Measurements from ENCODE around the gene DSCAM.

Gene DSCAM

GRCh38 chr21:40837456-40837855, 9.5 kb downstream of the DSCAM start:
- DNase-seq (ENCODE audit: low read depth in 2 of 2, low spot score in 1 of 2) = no peak

GRCh38 chr21:40835184-40835694, 11.7 kb downstream of the DSCAM start:
- no peak for DNase-seq (ENCODE audit: low read depth in 2 of 2, low spot score in 1 of 2)

DNA sequence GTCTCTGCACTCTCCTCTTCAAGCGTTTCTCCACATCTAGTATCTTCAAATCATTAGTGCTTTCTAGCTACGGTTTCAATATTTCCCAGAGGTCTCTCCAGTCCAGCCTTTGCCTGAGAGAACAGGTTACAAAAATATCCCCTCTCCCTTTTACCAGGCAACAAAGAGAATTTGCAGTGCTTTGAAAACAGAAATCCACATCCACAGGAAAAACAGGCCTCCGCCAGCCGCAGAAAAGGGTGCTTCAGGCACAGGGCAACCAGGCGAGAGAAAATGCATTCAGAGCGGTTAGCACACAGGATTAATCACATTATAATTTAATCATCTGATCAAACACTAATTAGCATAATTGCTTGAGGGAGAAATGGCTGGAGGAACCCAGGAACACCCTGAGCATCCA, 13.8 kb downstream of the DSCAM start:
- no peak for DNase-seq (ENCODE audit: low read depth in 2 of 2, low spot score in 1 of 2)

GRCh38 chr21:40832316-40832715, 14.6 kb downstream of the DSCAM start:
- no peak for DNase-seq (ENCODE audit: low read depth in 2 of 2, low spot score in 1 of 2)

GRCh38 chr21:40830836-40831235, 16.1 kb downstream of the DSCAM start:
- no peak for DNase-seq (ENCODE audit: low read depth in 2 of 2, low spot score in 1 of 2)

DNA sequence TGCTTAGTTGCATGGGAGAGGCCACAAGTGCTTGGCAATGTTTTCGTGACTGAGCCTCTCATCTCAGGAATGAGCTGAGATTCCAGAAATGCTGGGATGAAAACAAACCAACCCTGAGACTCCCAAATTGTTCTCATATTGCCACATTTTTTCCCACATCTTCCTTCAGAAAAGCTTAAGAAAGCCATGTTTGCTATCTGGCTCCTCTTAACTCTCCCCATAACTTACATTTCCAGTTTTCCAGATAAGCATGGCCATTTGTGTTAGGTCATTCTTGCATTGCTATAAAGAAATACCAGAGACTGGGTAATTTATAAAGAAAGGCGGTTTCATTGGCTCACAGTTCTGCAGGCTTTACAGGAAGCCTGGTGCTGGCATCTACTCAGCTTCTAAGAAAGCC, 17.2 kb downstream of the DSCAM start:
- DNase-seq (ENCODE audit: low read depth in 2 of 2, low spot score in 1 of 2) = no peak

- no peak for DNase-seq (ENCODE audit: low read depth in 2 of 2, low spot score in 1 of 2)
Observed at GRCh38 chr21:40829308-40829707, 17.6 kb downstream of the DSCAM start.

DNA sequence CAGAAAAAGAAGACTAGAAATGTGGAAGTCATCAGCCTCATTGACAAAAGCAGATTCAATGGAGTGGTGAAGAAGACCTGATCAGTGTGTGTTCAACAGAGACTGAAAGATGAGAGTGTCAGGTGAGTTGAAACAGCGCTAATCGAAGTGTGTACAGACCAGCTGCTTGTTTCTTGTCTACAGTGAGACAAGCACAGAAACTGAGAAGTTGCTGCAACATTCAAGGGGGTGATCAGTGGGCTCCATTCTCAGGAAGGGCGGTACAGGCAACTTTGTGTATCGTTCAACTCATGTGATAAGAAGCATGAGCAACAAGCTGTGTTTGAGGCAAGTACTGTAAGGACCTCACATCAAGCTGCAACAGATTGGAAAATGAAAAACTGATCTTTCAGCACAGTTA, 19.4 kb downstream of the DSCAM start:
- DNase-seq (ENCODE audit: low read depth in 2 of 2, low spot score in 1 of 2) = no peak

DNA sequence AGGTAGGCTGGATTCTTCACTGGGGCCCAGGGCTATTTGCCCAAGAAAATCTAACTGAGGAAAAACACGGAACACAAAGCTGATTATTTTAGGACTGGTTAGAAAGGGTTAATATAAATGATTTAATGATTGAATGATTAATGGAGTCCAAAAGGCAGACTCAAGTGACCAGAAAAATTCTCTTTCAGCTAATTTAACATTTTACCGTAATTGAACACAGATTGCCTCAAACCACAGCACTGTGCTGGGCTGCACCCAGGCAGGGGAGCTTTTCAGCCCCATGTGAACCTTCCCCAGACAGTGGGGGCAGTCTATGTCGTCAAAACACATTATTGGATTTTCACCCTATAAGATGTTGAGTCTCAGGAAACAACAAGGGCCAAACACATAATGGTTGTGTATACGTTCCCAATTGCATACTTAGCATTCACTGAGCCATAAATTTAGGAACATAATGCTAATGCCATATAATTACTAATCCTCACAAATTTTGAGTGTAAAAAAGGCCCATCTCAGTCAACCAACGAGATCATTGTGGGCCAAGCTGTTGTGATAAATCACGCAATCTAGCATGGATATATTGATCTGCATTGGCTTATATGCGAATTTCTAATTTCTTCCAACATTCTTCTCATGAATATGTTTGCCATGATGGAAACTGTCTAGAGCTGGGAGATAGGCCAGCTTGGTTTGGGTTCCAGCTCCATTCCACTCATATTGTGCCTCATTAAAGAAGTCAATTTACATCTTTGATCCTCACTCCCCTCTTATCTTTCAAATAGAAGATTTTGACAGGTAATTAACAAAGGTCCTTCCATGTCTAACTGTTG, 27.7 kb downstream of the DSCAM start:
- no peak for DNase-seq (ENCODE audit: low read depth in 2 of 2, low spot score in 1 of 2)

DNA sequence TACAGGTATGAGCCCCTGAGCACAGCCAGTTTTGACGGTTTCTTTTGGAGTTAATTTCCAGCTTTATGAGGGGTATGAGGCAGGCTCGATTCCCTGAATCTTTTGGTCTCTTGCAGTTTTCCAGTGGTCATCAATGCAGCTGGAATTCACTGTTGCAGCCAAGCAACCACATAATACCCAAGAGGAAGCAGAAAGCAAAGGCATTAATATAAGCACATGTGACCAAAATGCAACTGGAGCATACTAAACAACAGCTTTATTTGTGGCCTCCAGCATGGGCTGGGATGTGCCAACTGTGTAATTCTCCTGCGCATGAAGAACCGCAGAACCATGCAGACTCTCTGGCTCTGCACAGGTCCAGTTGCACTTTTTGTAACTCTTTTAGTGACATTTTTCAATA, 33.0 kb downstream of the DSCAM start:
- DNase-seq (ENCODE audit: low read depth in 2 of 2, low spot score in 1 of 2) = no peak

GRCh38 chr21:40809673-40810197, 37.2 kb downstream of the DSCAM start:
- DNase-seq (ENCODE audit: low read depth in 2 of 2, low spot score in 1 of 2) = no peak

DNA sequence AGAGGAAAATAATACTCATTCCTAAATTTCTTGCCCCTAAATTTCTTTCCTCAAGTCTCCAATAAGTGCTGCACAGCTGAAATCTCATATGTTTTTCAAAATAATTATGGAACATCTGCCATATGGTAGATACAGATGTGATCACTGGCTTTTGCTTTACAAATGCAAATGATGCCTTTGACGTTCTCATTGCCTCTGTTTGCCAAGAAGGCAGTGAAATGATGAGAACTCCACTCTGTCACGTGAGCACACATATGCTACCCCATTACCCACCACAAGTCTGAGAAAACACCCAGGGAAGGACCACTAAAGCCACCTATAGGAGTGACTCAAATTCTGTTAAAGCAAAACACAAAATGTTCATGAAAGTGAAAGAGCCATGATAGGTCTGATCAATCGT, 43.9 kb downstream of the DSCAM start:
- no peak for DNase-seq (ENCODE audit: low read depth in 2 of 2, low spot score in 1 of 2)

DNA sequence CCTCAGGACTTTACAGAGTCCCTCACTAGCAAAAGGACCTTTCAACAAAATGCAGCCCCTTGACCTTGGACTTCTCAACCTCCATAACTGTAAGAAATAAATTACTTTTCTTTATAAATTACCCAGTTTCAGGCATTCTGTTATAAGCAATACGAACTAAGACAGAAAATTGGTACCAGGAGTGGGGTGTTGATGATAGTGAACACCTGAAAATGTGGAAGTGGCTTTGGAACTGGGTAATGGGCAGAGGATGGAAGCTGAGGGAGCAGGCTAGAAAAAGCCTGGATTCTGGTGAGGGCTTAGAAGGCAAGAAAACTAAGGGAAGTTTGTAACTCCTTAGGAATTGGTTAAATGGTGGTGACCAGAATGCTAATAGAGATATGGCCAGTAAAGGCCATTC, 46.8 kb downstream of the DSCAM start:
- no peak for DNase-seq (ENCODE audit: low read depth in 2 of 2, low spot score in 1 of 2)

DNA sequence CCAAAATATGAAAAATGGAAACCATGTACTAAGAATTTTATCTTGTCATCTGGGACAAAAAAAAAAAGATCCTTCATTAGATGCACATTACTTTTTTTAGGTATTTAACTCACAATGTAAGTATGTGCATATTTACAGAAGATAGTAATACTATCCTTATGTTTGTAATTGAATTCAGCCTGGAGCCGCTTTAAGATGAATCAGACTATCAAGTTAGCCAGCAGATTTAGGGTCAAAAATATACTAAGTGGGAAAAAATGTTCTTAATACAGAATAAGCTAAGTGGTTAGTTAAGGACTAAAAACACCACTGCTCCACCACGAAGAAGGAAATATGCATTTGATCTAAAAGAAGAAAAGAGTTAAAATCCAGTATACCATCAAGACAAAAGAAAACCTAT, 49.1 kb downstream of the DSCAM start:
- DNase-seq (ENCODE audit: low read depth in 2 of 2, low spot score in 1 of 2) = no peak

DNA sequence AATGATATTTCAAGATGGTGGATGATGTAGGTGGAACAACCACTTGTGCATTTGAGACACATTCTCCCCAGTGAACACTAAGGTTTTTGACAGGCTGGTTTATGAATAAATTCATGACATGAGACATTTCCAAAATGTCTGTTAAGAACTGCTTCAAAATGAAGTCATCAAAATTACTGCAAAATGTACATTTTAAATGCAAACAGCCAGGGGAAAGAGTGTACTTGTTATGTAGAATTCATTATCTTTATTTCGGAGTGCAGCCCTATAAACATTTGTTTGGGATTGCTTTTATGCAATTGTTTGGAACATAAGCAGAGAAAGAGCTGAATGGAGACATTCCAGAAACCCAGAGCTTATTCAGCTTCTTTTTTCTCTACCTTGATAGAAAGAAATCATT, 49.5 kb downstream of the DSCAM start:
- DNase-seq (ENCODE audit: low read depth in 2 of 2, low spot score in 1 of 2) = no peak

DNA sequence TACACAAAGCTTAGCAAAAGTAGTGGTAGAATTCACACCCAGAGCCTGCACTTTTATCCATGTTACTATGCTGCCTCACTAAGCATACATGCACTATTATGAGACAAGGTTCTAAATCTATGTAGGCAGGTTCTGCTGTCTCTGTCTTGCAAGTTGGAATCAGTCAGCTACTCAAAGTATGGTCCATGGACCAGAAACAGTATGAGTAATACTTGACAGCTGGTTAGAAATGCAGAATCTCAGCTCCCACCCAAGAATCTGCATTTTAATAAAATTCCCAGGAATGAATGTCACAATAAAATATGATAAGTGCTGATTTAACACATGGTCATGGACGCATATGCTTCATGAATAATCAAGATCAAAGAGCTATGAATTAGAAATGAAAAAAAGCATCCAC, 50.5 kb downstream of the DSCAM start:
- no peak for DNase-seq (ENCODE audit: low read depth in 2 of 2, low spot score in 1 of 2)

DNA sequence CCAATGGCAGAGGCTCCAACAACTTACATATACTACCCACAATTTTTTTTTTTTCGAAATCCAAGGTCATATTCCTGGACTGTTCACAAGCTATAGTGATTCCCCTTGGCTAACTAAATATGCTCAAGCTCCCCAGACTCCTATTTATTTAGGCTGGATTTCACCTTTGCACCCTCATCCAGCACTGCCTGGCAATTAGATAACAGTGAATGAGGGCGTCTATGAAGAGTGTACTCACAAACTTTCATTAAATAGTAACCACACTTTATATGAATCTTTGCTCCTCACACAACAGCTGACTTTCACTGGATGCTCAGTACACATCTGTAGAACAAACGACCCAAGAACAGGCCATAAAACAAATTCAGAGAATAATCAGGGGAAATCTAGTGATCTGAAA, 51.6 kb downstream of the DSCAM start:
- no peak for DNase-seq (ENCODE audit: low read depth in 2 of 2, low spot score in 1 of 2)

DNA sequence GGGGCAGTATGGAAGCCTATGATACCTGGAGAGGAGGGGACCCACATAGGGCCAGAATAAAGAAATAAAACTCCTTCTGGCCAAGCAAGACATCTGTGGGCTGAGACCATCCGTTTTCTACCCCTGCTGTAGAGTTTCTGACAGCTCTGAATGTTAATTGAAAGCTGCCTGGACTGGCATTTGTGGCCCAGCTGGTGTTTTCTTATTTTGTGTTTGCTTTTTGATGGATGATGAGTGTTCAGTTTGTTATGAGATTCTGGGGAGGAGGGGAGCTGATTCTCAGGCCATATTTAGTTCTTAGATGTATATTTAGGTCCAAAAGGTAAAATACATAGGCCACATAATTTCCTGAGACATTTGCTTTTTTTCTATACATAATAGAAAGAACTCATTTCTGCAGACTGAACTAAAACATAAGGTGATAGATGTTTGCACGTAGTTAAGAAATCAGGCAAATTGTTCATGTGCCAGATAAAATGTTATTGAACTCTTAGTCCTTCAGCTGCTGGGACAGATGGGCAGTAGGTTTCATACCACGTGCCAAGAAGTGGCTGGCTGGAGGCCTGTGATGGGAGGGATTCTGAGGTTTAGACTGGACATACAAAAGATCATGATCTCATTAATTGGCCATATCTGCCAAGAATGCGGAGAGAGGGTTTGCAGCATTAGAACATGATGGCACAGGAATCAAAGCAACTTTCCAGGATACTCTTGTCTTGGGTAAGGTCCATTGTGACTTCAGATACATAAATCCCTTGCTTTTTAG, 54.1 kb downstream of the DSCAM start:
- DNase-seq (ENCODE audit: low read depth in 2 of 2, low spot score in 1 of 2) = no peak

GRCh38 chr21:40788635-40789034, 58.3 kb downstream of the DSCAM start:
- DNase-seq (ENCODE audit: low read depth in 2 of 2, low spot score in 1 of 2) = no peak

DNA sequence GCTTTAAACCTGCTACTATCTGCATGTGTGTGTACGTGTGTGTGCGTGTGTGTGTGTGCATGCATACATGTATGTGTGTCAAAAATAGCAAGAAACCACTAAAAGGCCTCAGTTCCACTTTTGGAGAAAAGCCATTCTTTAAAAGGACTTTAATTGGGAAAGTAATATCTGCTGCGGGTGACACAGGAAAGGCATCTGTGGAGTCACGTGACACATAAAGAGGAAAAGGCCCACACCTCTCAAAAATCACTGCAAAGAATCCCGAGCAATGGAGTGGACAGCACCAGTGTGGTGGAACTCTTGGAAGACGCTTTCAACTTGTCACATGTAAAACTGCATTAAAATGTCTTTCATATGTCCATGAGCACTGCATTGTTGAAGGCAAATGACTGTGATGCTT, 63.6 kb downstream of the DSCAM start:
- no peak for DNase-seq (ENCODE audit: low read depth in 2 of 2, low spot score in 1 of 2)

DNA sequence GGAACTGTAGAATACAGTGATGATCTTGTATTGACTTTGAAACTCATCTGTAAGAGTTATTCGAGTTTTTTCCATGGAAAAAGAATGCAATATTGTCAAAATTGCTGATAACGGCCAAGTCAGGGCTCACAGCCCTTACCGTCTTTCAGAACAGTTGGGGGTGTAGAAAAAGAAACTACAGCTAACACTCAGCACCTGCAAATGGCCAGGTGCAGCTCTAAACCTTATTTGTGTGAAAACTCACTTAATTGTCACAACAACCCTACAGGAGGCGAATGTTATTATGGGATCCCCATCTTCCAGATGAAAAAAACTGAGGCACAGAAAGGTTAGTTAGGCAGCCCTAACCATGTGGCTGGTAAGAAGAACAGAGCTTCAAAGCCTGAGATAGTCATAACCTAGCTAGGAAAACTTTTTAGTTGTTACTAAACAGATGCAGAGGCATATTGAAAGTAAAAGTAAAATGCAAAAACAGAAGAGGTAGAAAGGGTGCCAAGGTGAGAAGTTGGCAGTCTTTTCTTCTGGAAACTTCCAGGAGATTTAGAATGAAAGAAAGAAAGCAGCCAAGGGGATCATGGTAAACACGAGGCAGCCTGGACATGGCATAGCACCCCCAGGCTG, 76.4 kb downstream of the DSCAM start:
- DNase-seq (ENCODE audit: low read depth in 2 of 2, low spot score in 1 of 2) = no peak

- DNase-seq (ENCODE audit: low read depth in 2 of 2, low spot score in 1 of 2) = no peak
Observed at GRCh38 chr21:40769231-40769630, 77.7 kb downstream of the DSCAM start.

Data from stimulated activated CD8-positive, alpha-beta memory T cell treated with anti-CD3 and anti-CD28 coated beads, Interleukin-4, amount 100 ng/mL, for 1 hour (primary cell).